ENCODE data around the gene ERCC2. TPM values are rescaled to one million over a fixed set of nuclear protein-coding genes. Genes with fewer than 3 reads are reported as not detected.

Gene ERCC2
- total and polyA plus RNA-seq, 3 experiments from 2014 or later: 7.8 to 23.9 (median 22.0) TPM

- CTCF ChIA-PET: no interaction called here
These were observed 64.3 kb downstream of the ERCC2 start for GRCh38 chr19:45306040-45306439.

GRCh38 chr19:45305421-45305820 is 65.0 kb downstream of the ERCC2 start:
- H3K27ac Mint-ChIP-seq: no peak overlapping the region
- no peaks in the 10 kb centered on the region for H3K9me3 Mint-ChIP-seq
- peaks cover 0 to 2% of the 10 kb centered on the region in 2 donors for H3K27me3 Mint-ChIP-seq
- CTCF ChIA-PET: no interaction called here
- POLR2A ChIA-PET: no interaction called here
- Histone ChIP-seq H3K27ac (ENCODE audit: low read depth, low read length) (no peak overlapping the region), H3K9me3 (ENCODE audit: low read length) (no peaks in the 10 kb centered on the region), H3K36me3 (ENCODE audit: insufficient read depth, low read length) (no peaks in the 10 kb centered on the region), H3K4me3 (ENCODE audit: low read length) (no peak overlapping the region), H3K27me3 (ENCODE audit: insufficient read depth, low read length, poor library complexity, severe bottlenecking) (no peaks in the 10 kb centered on the region), H3K4me1 (ENCODE audit: insufficient read depth, low read length) (no peaks in the 10 kb centered on the region)
- DNase-seq: no peak
- H3K36me3 Mint-ChIP-seq: peaks cover 2 to 16% (median 3%) of the 10 kb centered on the region in 3 donors
- H3K4me1 Mint-ChIP-seq: peaks cover 0 to 2% (median 0%) of the 10 kb centered on the region in 3 donors
- no peak overlapping the region for H3K4me3 Mint-ChIP-seq

More at GRCh38 chr19:45306040-45306439, 64.3 kb downstream of the ERCC2 start:
- no peaks in the 10 kb centered on the region for H3K27me3 ChIP-seq (ENCODE audit: insufficient read depth, low read length, poor library complexity, severe bottlenecking)
- POLR2A ChIA-PET: no interaction called here
- H3K36me3 Mint-ChIP-seq: peaks cover 2 to 11% (median 3%) of the 10 kb centered on the region in 3 donors
- no peak overlapping the region for H3K4me3 ChIP-seq (ENCODE audit: low read length)
- peak overlapping the region in 1 of 8 donors; percentile 85 for H3K27ac Mint-ChIP-seq
- no peak for DNase-seq
- peaks cover 0 to 2% of the 10 kb centered on the region in 2 donors for H3K27me3 Mint-ChIP-seq
- no peak overlapping the region for H3K27ac ChIP-seq (ENCODE audit: low read depth, low read length)
- no peaks in the 10 kb centered on the region for H3K9me3 Mint-ChIP-seq
- H3K36me3 ChIP-seq (ENCODE audit: insufficient read depth, low read length): no peaks in the 10 kb centered on the region
- H3K4me3 Mint-ChIP-seq: no peak overlapping the region
- no peaks in the 10 kb centered on the region for H3K9me3 ChIP-seq (ENCODE audit: low read length)
- H3K4me1 ChIP-seq (ENCODE audit: insufficient read depth, low read length): no peaks in the 10 kb centered on the region
- H3K4me1 Mint-ChIP-seq: peaks cover 0 to 2% (median 0%) of the 10 kb centered on the region in 3 donors

- peak overlapping the region in 4 of 8 donors; percentile 12 to 80 (median 49) for H3K27ac Mint-ChIP-seq
- H3K4me3 ChIP-seq (ENCODE audit: low read length): no peak overlapping the region
- no peak overlapping the region for H3K27ac ChIP-seq (ENCODE audit: low read depth, low read length)
- H3K9me3 Mint-ChIP-seq: no peaks in the 10 kb centered on the region
- H3K9me3 ChIP-seq (ENCODE audit: low read length): no peaks in the 10 kb centered on the region
- no peaks in the 10 kb centered on the region for H3K4me1 ChIP-seq (ENCODE audit: insufficient read depth, low read length)
- ChIA-PET CTCF (no interaction called here), POLR2A (no interaction called here)
- peaks cover 4 to 18% (median 6%) of the 10 kb centered on the region in 3 donors for H3K36me3 Mint-ChIP-seq
- H3K36me3 ChIP-seq (ENCODE audit: insufficient read depth, low read length): no peaks in the 10 kb centered on the region
- peaks cover 0 to 2% of the 10 kb centered on the region in 2 donors for H3K27me3 Mint-ChIP-seq
- H3K4me3 Mint-ChIP-seq: peak overlapping the region in 1 of 7 donors; percentile 44
- DNase-seq: no peak
- no peaks in the 10 kb centered on the region for H3K27me3 ChIP-seq (ENCODE audit: insufficient read depth, low read length, poor library complexity, severe bottlenecking)
- H3K4me1 Mint-ChIP-seq: peaks cover 0 to 2% (median 0%) of the 10 kb centered on the region in 3 donors
These were observed 65.4 kb downstream of the ERCC2 start for GRCh38 chr19:45305007-45305406.

GRCh38 chr19:45304141-45304926 is 66.0 kb downstream of the ERCC2 start:
- Histone ChIP-seq H3K4me1 (ENCODE audit: insufficient read depth, low read length) (no peaks in the 10 kb centered on the region), H3K4me3 (ENCODE audit: low read length) (no peak overlapping the region), H3K27ac (ENCODE audit: low read depth, low read length) (no peak overlapping the region), H3K9me3 (ENCODE audit: low read length) (no peaks in the 10 kb centered on the region), H3K36me3 (ENCODE audit: insufficient read depth, low read length) (no peaks in the 10 kb centered on the region), H3K27me3 (ENCODE audit: insufficient read depth, low read length, poor library complexity, severe bottlenecking) (no peaks in the 10 kb centered on the region)
- ChIA-PET POLR2A (no interaction called here), CTCF (no interaction called here)
- Mint-ChIP-seq H3K9me3 (no peaks in the 10 kb centered on the region), H3K4me3 (peak overlapping the region in 1 of 7 donors; percentile 44), H3K27me3 (peaks cover 0 to 2% of the 10 kb centered on the region in 2 donors), H3K4me1 (peaks cover 0 to 2% (median 0%) of the 10 kb centered on the region in 3 donors), H3K36me3 (peaks cover 6 to 25% (median 6%) of the 10 kb centered on the region in 3 donors), H3K27ac (peak overlapping the region in 3 of 8 donors; percentile 30 to 80 (median 54))
- DNase-seq: no peak

- POLR2A ChIA-PET: no interaction called here
- no peaks in the 10 kb centered on the region for H3K9me3 Mint-ChIP-seq
- no peak for DNase-seq
These were observed 66.9 kb downstream of the ERCC2 start for GRCh38 chr19:45303269-45304060.

GRCh38 chr19:45302416-45302815 is 68.0 kb downstream of the ERCC2 start:
- no peak overlapping the region for H3K4me3 ChIP-seq (ENCODE audit: low read length)
- ChIA-PET POLR2A (no interaction called here), CTCF (no interaction called here)
- H3K27ac ChIP-seq (ENCODE audit: low read depth, low read length): no peak overlapping the region
- Mint-ChIP-seq H3K27me3 (peaks cover 0 to 2% of the 10 kb centered on the region in 2 donors), H3K4me1 (peaks cover 0 to 2% (median 0%) of the 10 kb centered on the region in 3 donors), H3K4me3 (no peak overlapping the region), H3K9me3 (no peaks in the 10 kb centered on the region), H3K36me3 (peaks cover 6 to 39% (median 10%) of the 10 kb centered on the region in 3 donors), H3K27ac (no peak overlapping the region)
- H3K9me3 ChIP-seq (ENCODE audit: low read length): no peaks in the 10 kb centered on the region
- H3K36me3 ChIP-seq (ENCODE audit: insufficient read depth, low read length): no peaks in the 10 kb centered on the region
- no peaks in the 10 kb centered on the region for H3K4me1 ChIP-seq (ENCODE audit: insufficient read depth, low read length)
- no peak for DNase-seq
- no peaks in the 10 kb centered on the region for H3K27me3 ChIP-seq (ENCODE audit: insufficient read depth, low read length, poor library complexity, severe bottlenecking)

More at GRCh38 chr19:45303269-45304060, 66.9 kb downstream of the ERCC2 start:
- peaks cover 6 to 33% (median 8%) of the 10 kb centered on the region in 3 donors for H3K36me3 Mint-ChIP-seq
- Histone ChIP-seq H3K27ac (ENCODE audit: low read depth, low read length) (no peak overlapping the region), H3K27me3 (ENCODE audit: insufficient read depth, low read length, poor library complexity, severe bottlenecking) (no peaks in the 10 kb centered on the region), H3K9me3 (ENCODE audit: low read length) (no peaks in the 10 kb centered on the region), H3K4me1 (ENCODE audit: insufficient read depth, low read length) (no peaks in the 10 kb centered on the region), H3K36me3 (ENCODE audit: insufficient read depth, low read length) (no peaks in the 10 kb centered on the region), H3K4me3 (ENCODE audit: low read length) (no peak overlapping the region)
- peaks cover 0 to 2% (median 0%) of the 10 kb centered on the region in 3 donors for H3K4me1 Mint-ChIP-seq
- peaks cover 0 to 2% of the 10 kb centered on the region in 2 donors for H3K27me3 Mint-ChIP-seq
- CTCF ChIA-PET: no interaction called here
- H3K27ac Mint-ChIP-seq: peak overlapping the region in 1 of 8 donors; percentile 33
- no peak overlapping the region for H3K4me3 Mint-ChIP-seq

Data from CD8-positive, alpha-beta memory T cell (primary cell).